Measurements from ENCODE around the gene ZNF853. TPM values are rescaled to one million over a fixed set of nuclear protein-coding genes. Genes with fewer than 3 reads are reported as not detected.

The ZNF853 gene
- total and polyA plus RNA-seq, 10 of the 15 experiments (the other 5 are each of a cell fraction or from before 2014, with no cell fraction given), result 0.04 to 0.26 (median 0.05) TPM; not detected in 4

DNA sequence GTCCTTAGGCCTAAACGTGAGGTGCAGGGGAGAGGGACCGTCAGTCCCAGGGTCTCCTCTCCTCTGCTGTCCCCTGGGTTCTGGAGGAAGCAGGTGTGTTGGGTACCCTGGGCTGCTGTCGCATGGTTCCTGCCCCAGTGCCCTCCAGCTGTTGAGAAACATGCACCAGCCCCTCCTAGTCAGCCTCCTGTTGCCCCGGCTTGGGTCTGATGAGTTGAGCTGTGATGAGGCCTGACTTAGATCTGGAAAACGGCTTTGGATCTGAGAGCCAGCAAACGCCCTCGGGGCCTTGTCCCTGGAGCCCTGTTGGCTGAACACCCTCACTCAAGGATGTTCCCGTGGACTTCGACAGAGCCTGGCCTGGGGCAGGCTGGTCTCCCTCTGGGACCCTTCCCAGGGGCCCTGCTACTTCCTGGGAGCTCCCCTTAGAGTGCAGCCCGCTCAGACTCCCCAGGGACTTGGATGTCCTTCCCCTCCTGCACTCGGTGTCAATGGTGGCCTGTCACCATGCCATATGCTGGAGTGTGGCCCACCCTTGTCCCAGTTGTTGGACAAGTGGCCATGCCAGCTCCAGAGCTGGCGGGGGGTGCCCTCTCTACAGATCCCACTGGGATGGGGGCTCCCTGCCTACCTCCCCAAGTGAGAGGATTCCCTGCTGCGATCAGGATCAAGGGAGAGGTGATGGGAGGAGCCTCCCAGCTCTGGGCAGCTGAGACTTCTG, 34.0 kb downstream of the ZNF853 start (continued):
- TF ChIP-seq, protein P1, sequence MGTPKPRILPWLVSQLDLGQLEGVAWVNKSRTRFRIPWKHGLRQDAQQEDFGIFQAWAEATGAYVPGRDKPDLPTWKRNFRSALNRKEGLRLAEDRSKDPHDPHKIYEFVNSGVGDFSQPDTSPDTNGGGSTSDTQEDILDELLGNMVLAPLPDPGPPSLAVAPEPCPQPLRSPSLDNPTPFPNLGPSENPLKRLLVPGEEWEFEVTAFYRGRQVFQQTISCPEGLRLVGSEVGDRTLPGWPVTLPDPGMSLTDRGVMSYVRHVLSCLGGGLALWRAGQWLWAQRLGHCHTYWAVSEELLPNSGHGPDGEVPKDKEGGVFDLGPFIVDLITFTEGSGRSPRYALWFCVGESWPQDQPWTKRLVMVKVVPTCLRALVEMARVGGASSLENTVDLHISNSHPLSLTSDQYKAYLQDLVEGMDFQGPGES (IDR thresholded peaks at IDR 0.05), result no peak

DNA sequence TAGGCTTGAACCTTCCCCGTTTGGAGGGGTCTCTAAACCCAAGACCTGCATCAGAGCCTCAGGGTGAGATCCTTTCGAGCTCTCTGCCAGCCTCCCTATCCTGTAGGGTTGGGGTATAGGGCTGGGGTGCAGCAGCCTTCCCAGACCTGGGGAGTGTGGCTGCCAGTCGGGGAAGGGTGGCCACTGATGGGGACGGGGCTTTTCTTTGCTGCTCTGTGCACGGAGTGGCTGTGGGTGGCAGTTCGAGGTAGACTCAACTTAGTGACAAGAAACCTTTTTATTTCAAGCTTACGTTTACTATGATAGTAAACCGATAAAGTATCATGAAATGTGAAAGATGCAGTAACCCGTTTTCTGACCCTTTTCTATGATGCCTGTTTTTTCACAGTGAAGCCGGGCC, 34.7 kb downstream of the ZNF853 start:
- in situ Hi-C loops (cut with MboI), result no loop called here
- H3K4me1 ChIP-seq (ENCODE audit: control insufficient read depth, insufficient read depth, low read length), result no peaks in the 10 kb centered on the region
- intact Hi-C loops (cut with micrococcal nuclease; ENCODE audit: unreplicated experiment), result no loop called here
- H4K20me1 ChIP-seq (ENCODE audit: control insufficient read depth, insufficient read depth), result no peaks in the 10 kb centered on the region
- no TSS peak for BruUV-seq (replicated peaks)
- H3K9ac ChIP-seq (ENCODE audit: control insufficient read depth, insufficient read depth, low read length), result no peak overlapping the region
- H3K4me3 ChIP-seq, result no peak overlapping the region
- H3K27ac ChIP-seq (ENCODE audit: control insufficient read depth, insufficient read depth), result no peak overlapping the region
- ChIA-PET CTCF (no interaction called here), RAD21 (ENCODE audit: unreplicated experiment) (no interaction called here), SMC1A (ENCODE audit: uncharacterized antibody, unreplicated experiment) (no interaction called here), POLR2A (no interaction called here)
- peaks cover 13% of the 10 kb centered on the region; the same call in 2 of the 3 replicates for H3K9me3 ChIP-seq (replicated peaks; ENCODE audit: control insufficient read depth, insufficient read depth, low read length)
- no peak for TF ChIP-seq SMAD1 (IDR thresholded peaks at IDR 0.05; ENCODE audit: low read depth, partially characterized antibody)
- TF ChIP-seq HCFC1 (IDR thresholded peaks at IDR 0.05; ENCODE audit: low read length), result no peak
- TF ChIP-seq, protein P2, sequence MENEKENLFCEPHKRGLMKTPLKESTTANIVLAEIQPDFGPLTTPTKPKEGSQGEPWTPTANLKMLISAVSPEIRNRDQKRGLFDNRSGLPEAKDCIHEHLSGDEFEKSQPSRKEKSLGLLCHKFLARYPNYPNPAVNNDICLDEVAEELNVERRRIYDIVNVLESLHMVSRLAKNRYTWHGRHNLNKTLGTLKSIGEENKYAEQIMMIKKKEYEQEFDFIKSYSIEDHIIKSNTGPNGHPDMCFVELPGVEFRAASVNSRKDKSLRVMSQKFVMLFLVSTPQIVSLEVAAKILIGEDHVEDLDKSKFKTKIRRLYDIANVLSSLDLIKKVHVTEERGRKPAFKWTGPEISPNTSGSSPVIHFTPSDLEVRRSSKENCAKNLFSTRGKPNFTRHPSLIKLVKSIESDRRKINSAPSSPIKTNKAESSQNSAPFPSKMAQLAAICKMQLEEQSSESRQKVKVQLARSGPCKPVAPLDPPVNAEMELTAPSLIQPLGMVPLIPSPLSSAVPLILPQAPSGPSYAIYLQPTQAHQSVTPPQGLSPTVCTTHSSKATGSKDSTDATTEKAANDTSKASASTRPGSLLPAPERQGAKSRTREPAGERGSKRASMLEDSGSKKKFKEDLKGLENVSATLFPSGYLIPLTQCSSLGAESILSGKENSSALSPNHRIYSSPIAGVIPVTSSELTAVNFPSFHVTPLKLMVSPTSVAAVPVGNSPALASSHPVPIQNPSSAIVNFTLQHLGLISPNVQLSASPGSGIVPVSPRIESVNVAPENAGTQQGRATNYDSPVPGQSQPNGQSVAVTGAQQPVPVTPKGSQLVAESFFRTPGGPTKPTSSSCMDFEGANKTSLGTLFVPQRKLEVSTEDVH (IDR thresholded peaks at IDR 0.05; ENCODE audit: low read depth, partially characterized antibody), result no peak
- TF ChIP-seq TAF1 (IDR thresholded peaks at IDR 0.05; ENCODE audit: borderline replicate concordance, low read depth, low read length), result no peak
- TF ChIP-seq RB1 (IDR thresholded peaks at IDR 0.05; ENCODE audit: borderline replicate concordance), result no peak
- H3K36me3 ChIP-seq (ENCODE audit: control insufficient read depth in 2 of 2, insufficient read depth in 2 of 2, low read length in 1 of 2), result peaks cover 12 to 39% of the 10 kb centered on the region in 2 experiments
- H3K79me2 ChIP-seq (ENCODE audit: control insufficient read depth, insufficient read depth, low read length), result no peaks in the 10 kb centered on the region
- DNase-seq (ENCODE audit: low read depth, low spot score) (no peak), ATAC-seq (no peak), FAIRE-seq (no peak)
- H2AFZ ChIP-seq (ENCODE audit: control insufficient read depth, low read depth, low read length), result no peak overlapping the region
- WGBS (ENCODE audit: insufficient coverage, insufficient replicate concordance, low lambda C conversion rate, missing lambda C conversion rate), result 97% methylated on average over 10 of the region's 10 CpGs
- no peak overlapping the region for H3K4me2 ChIP-seq (ENCODE audit: control insufficient read depth, insufficient read depth)
- no peaks in the 10 kb centered on the region for H3K27me3 ChIP-seq (replicated peaks in 1 of 2; ENCODE audit: control insufficient read depth in 2 of 2, insufficient read depth in 2 of 2, low read length in 1 of 2)
